Tibial nerve (tissue), 4 donors: ENCODE measurements around the gene IL1RL2. TPM values are rescaled to one million over a fixed set of nuclear protein-coding genes. Genes with fewer than 3 reads are reported as not detected.

Experiments
- DNase-seq, 2 donors: peaks; one replicate each; pipeline ENCODE4 v3.0.0-alpha.2; 2019; ENCODE audit warnings: low spot score in 2 of 2
- H3K27ac ChIP-seq, 4 donors: fragments of 200-600 bp; sonication (generic) in 3 of 4; one replicate each; pipeline ENCODE4 v1.5.1; 2017 to 2019; ENCODE audit warnings: mild to moderate bottlenecking in 1 of 4
- H3K27me3 ChIP-seq, 2 donors: fragments of 200-600 bp; sonication (generic) in 1 of 2; one replicate each; pipeline versions ENCODE4 v1.5.1 to v1.6.0; 2017 to 2019
- H3K36me3 ChIP-seq, 3 donors: fragments of 200-600 bp; sonication (generic); one replicate each; pipeline ENCODE4 v1.5.1; 2018 to 2019
- H3K4me1 ChIP-seq, 4 donors: fragments of 200-600 bp; sonication (generic) in 3 of 4; one replicate each; pipeline ENCODE4 v1.5.1; 2017 to 2019
- H3K4me3 ChIP-seq, 4 donors: fragments of 200-600 bp; sonication (generic) in 3 of 4; one replicate each; pipeline ENCODE4 v1.5.1; 2017 to 2019; ENCODE audit warnings: mild to moderate bottlenecking in 1 of 4, moderate library complexity in 1 of 4
- H3K9me3 ChIP-seq, 4 donors: fragments of 200-600 bp; sonication (generic) in 3 of 4; one replicate each; pipeline ENCODE4 v1.5.1; 2017 to 2019
- CTCF ChIP-seq, 5 experiments: fragments of 200-600 bp in 3 of 5; fragments of 450-650 bp in 2 of 5; sonication (generic) in 3 of 5; IDR thresholded peaks; one replicate each; pipeline ENCODE4 v1.5.1; 2016 to 2019; ENCODE audit warnings: antibody characterized with exemption in 5 of 5, mild to moderate bottlenecking in 3 of 5, moderate library complexity in 2 of 5
- EP300 ChIP-seq, 2 donors: sonication (generic); formaldehyde crosslinking; IDR thresholded peaks; one replicate each; pipeline ENCODE4 v1.6.1; 2017; ENCODE audit warnings: antibody characterized with exemption in 2 of 2, mild to moderate bottlenecking in 1 of 2
- POLR2A ChIP-seq, 2 donors: fragments of 450-650 bp; IDR thresholded peaks; one replicate each; pipeline ENCODE4 v1.6.1; 2017; ENCODE audit warnings: antibody characterized with exemption in 2 of 2, mild to moderate bottlenecking in 2 of 2, moderate library complexity in 2 of 2
- WGBS, 2 donors: methylation state at CpG; one replicate each; pipeline ENCODE4 v1.1.5; 2018; 5-methylcytosine and 5-hydroxymethylcytosine counted together
- total RNA-seq, 4 donors: library from RNA; depleted of rRNA; stranded (reverse); fragments of >200 nt; gene quantifications; one replicate each; pipeline ENCODE4 v1.1.0, GENCODE V29; 2016

Gene IL1RL2
- total RNA-seq, 4 donors from 2014 or later = 0.30 TPM; not detected in 3

- 86 to 94% methylated on average over 5 of the region's 5 CpGs for WGBS, 2 donors
These were observed 102.3 kb downstream of the IL1RL2 start for GRCh38 chr2:102289129-102289528.

More at GRCh38 chr2:102289129-102289528, 102.3 kb downstream of the IL1RL2 start:
- no peak overlapping the region for H3K27ac ChIP-seq
- no peaks in the 10 kb centered on the region for H3K27me3 ChIP-seq
- TF ChIP-seq CTCF (IDR thresholded peaks at IDR 0.05) (no peak), EP300 (IDR thresholded peaks at IDR 0.05) (no peak), POLR2A (IDR thresholded peaks at IDR 0.05) (no peak)
- H3K4me1 ChIP-seq = no peaks in the 10 kb centered on the region
- H3K36me3 ChIP-seq = no peaks in the 10 kb centered on the region
- H3K9me3 ChIP-seq = no peaks in the 10 kb centered on the region
- no peak overlapping the region for H3K4me3 ChIP-seq
- DNase-seq = no peak

Other genes starting within 250 kb of the IL1RL2 start
- gene IL1R2, start 195.1 kb upstream of the IL1RL2 start, total RNA-seq = 10 to 100 TPM in 1 of 4 donors, 1 to 10 TPM in 3; 3.6 to 17.7 (median 7.5) TPM
- 10 to 100 TPM; 29.5 to 81.2 (median 57.4) TPM for gene IL1R1, start 44.3 kb upstream of the IL1RL2 start, total RNA-seq
- 10 to 100 TPM in 1 of 4 donors, 1 to 10 TPM in 3; 3.9 to 17.7 (median 6.9) TPM for gene IL1RL1, start 124.5 kb downstream of the IL1RL2 start, total RNA-seq
- gene IL18R1, start 168.8 kb downstream of the IL1RL2 start, total RNA-seq = 1 to 10 TPM; 1.7 to 3.9 (median 3.8) TPM
- gene IL18RAP, start 236.1 kb downstream of the IL1RL2 start, total RNA-seq = 1 to 10 TPM in 2 of 4 donors, under 1 TPM in 2; 0.22 to 3.9 (median 0.88) TPM